ENCODE results near the gene N4BP3. TPM values are rescaled to one million over a fixed set of nuclear protein-coding genes. Genes with fewer than 3 reads are reported as not detected.
A peak's percentile ranks its signal among the peaks of the same experiment; 100 is the strongest.

N4BP3 gene
- total RNA-seq, 6 experiments from 2014 or later = 0.05 to 0.33 (median 0.06) TPM

DNA sequence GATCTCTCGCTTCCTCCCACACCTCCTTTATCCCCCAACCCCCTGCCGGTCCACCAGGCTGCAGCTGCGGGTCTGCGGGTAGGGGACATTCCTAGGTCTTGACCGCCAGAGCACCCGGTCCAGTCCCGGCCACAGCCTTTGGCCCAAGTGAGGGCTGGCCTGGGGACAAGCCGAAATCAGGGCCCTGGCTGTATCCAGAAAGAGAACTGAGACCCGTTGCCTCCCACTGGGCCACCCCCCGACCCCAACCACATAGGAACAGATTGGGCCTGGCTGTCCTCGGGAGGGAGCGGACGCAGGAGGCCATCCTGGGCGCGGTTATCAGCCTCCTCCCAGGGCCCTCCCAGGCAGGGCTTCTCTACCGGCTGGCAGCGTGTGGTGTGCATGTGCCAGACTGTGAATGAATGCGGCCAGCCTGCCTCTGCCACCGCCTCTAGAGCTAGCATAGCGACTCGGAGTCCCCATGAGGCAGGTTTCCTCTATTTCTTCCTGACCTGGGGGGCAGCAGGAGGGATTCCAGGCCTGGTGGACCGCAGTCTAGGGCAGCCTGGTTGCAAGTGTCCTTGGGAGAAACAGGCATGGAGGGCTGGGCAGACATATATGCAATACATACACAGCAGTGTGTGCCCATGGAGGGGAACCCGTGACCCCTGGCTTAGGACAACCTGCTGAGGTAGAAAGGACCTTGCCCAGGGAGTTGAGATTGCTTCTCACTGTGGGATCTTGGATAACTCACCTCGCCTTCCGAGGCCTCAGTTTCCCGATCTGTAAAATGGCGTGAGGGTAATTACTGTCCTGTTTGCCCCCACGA, 1.2 kb downstream of the N4BP3 start:
- H3K27me3 ChIP-seq = no peaks in the 10 kb centered on the region
- peak; percentile 27 to 39 (median 32) for ATAC-seq
- H3K9me3 ChIP-seq = no peaks in the 10 kb centered on the region
- intact Hi-C loops (cut with DNase I) = no loop called here
- peak overlapping the region in 1 of 3 donors; percentile 16 for H3K4me3 ChIP-seq
- peaks cover 0 to 5% (median 0%) of the 10 kb centered on the region in 4 donors for H3K4me1 ChIP-seq
- TF ChIP-seq, protein P1, sequence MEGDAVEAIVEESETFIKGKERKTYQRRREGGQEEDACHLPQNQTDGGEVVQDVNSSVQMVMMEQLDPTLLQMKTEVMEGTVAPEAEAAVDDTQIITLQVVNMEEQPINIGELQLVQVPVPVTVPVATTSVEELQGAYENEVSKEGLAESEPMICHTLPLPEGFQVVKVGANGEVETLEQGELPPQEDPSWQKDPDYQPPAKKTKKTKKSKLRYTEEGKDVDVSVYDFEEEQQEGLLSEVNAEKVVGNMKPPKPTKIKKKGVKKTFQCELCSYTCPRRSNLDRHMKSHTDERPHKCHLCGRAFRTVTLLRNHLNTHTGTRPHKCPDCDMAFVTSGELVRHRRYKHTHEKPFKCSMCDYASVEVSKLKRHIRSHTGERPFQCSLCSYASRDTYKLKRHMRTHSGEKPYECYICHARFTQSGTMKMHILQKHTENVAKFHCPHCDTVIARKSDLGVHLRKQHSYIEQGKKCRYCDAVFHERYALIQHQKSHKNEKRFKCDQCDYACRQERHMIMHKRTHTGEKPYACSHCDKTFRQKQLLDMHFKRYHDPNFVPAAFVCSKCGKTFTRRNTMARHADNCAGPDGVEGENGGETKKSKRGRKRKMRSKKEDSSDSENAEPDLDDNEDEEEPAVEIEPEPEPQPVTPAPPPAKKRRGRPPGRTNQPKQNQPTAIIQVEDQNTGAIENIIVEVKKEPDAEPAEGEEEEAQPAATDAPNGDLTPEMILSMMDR (IDR thresholded peaks at IDR 0.05) = no peak
- TF ChIP-seq POLR2A (IDR thresholded peaks at IDR 0.05) = no peak
- no peak for DNase-seq
- H3K27ac ChIP-seq = no peak overlapping the region
- no peaks in the 10 kb centered on the region for H3K36me3 ChIP-seq
- WGBS (ENCODE audit: insufficient coverage, low coverage, low lambda C conversion rate, missing lambda C conversion rate) = 13% methylated on average over 9 of the region's 28 CpGs

DNA sequence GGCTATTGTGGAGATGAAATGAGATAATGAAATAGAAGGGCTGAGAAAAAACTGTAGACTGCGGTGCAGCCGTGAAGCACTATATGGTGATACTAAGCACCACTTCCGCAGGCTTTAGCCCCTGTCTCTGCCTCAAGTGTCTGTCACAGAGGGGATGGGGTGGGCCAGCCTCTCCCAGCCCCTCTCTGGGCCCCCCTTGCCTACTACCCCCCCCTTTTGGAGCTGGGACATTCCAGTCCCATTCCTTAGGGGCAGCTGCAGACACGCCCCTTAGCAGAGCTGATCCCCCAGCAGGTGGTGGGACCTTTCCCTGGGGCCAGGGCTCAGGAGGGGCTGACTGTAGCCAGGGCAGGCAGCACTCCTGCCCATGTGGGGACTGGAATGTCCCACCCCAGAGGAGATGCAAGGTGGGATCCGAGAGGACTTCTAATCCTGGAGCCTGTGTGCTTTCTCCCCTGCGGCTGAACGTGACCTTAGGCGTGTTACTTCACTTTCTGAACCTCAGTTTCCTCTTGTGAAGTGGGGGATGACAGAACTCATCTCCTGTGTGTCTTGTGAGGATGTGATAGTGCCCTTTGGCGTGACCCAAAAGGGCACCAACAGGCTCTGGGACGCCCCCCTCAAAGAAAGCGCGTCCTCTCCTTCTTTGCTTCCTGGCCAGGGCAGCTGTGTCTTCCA, 1.9 kb downstream of the N4BP3 start:
- ATAC-seq = no peak
- TF ChIP-seq, protein P1 (IDR thresholded peaks at IDR 0.05) = no peak
- no peak for TF ChIP-seq POLR2A (IDR thresholded peaks at IDR 0.05)
- intact Hi-C loops (cut with DNase I) = no loop called here
- no peak overlapping the region for H3K4me3 ChIP-seq
- no peaks in the 10 kb centered on the region for H3K9me3 ChIP-seq
- H3K27ac ChIP-seq = no peak overlapping the region
- peaks cover 0 to 5% (median 0%) of the 10 kb centered on the region in 4 donors for H3K4me1 ChIP-seq
- no peak for DNase-seq
- WGBS (ENCODE audit: insufficient coverage, low coverage, low lambda C conversion rate, missing lambda C conversion rate) = 28% methylated on average over 6 of the region's 12 CpGs
- H3K27me3 ChIP-seq = no peaks in the 10 kb centered on the region
- H3K36me3 ChIP-seq = no peaks in the 10 kb centered on the region

DNA sequence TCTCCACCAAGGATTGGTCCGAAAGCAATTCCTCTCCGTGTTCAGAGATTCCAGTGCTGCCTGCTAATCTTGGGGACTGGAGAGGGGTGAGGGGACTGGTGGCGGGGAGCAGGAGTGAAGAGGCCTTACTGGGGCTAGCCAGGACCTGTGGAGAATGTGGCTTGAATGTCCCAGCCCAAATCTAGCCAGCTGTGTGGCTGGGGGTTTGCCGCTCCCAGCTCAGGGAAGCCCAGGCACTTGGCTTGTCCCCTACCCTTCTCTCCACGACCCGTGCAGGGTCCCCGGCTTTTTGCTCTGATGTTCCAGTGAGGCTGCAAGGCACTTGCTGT, 2.4 kb downstream of the N4BP3 start:
- intact Hi-C loops (cut with DNase I) = no loop called here
- DNase-seq (no peak), ATAC-seq (no peak)
- H3K9me3 ChIP-seq = no peaks in the 10 kb centered on the region
- WGBS (ENCODE audit: insufficient coverage, low coverage, low lambda C conversion rate, missing lambda C conversion rate) = 19% methylated on average over 6 of the region's 7 CpGs
- TF ChIP-seq POLR2A (IDR thresholded peaks at IDR 0.05) = no peak
- no peak overlapping the region for H3K27ac ChIP-seq
- no peaks in the 10 kb centered on the region for H3K36me3 ChIP-seq
- H3K4me1 ChIP-seq = peaks cover 0 to 5% (median 0%) of the 10 kb centered on the region in 4 donors
- no peaks in the 10 kb centered on the region for H3K27me3 ChIP-seq
- no peak overlapping the region for H3K4me3 ChIP-seq

DNA sequence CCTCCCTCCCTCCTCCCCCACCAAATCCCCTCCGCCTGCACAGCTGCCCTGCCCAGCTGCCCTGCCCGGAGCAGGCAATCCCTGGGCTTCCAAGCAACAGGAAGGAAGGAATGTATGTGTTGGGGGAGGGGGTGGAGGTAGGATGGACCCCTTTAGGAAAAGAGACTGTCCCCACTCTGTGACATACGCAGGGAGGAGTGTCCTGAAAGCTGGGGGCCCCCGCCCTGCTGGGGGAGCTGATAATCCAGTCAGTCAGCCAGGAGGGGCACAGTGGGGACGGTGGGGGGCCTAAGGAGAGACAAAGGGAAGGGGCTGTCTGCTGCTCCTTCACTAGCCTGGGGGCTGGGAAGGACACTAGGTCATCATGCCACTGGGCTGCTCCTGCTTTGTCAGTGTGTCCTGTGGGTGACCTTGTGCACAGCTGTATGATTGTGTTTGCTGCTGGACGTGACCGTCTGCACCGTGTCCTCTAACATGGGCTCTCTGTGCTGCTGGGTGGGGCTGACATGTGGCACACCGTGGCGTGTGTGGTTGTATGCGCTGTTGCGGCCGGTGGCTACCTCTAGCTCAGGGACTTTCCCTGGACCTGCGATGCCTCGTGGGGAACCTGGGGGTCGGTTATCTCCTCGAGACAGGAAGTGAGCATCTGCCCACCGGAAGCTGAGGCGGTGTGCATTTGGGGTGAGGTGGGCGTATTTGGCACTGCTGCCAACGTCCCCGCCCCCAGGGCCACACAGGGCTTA, 3.0 kb downstream of the N4BP3 start:
- WGBS (ENCODE audit: insufficient coverage, low coverage, low lambda C conversion rate, missing lambda C conversion rate) = 18% methylated on average over 12 of the region's 22 CpGs
- ATAC-seq (peak in 1 of 4 donors; percentile 42), DNase-seq (peak in 1 of 3 donors; percentile 52)
- no peaks in the 10 kb centered on the region for H3K27me3 ChIP-seq
- H3K36me3 ChIP-seq = no peaks in the 10 kb centered on the region
- intact Hi-C loops (cut with DNase I) = no loop called here
- no peak overlapping the region for H3K4me3 ChIP-seq
- H3K4me1 ChIP-seq = peaks cover 0 to 5% (median 0%) of the 10 kb centered on the region in 4 donors
- no peaks in the 10 kb centered on the region for H3K9me3 ChIP-seq
- H3K27ac ChIP-seq = no peak overlapping the region
- TF ChIP-seq POLR2A (IDR thresholded peaks at IDR 0.05) = no peak
- TF ChIP-seq, protein P1 (IDR thresholded peaks at IDR 0.05) = no peak
